ENCODE measurements around the gene BEST3.

Gene BEST3

GRCh38 chr12:69698769-69699540 is at the start of gene BEST3:
Gene BEST3, minus strand, starts transcription at chr12:69699303. Its CDS starts 1,505 bp downstream, at chr12:69697798.
- no peak for DNase-seq

GRCh38 chr12:69744109-69744508 is 45.0 kb upstream of the BEST3 start:
- no peak for DNase-seq

- DNase-seq = peak; percentile 64
These were observed 40.4 kb upstream of the BEST3 start for GRCh38 chr12:69739287-69740191.

GRCh38 chr12:69738351-69739286 is 39.5 kb upstream of the BEST3 start, which contains the start of gene RAB3IP:
Gene RAB3IP, plus strand, starts transcription at chr12:69738860. Its CDS starts 16,549 bp downstream, at chr12:69755409.
- peak; percentile 87 for DNase-seq

GRCh38 chr12:69733638-69734037 is 34.5 kb upstream of the BEST3 start:
- DNase-seq = no peak

DNA sequence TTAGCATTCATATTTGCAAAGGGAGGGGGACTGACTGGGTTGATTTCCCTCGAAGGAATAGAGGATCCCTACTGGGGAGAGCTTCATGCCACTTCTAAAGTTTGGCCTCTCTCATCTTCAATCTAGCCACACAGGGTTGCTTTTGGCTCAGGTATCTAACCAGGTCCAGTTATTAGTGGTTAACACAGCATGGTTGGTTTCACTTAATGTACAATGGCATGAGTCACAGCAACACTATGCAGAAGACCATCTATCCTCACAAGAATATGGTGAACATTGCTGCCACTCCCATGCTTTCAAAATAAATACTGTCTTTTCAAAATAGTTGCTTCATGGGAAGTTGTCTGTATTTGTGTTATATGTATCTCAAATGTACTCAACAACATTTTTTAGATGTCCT is 33.0 kb upstream of the BEST3 start:
- DNase-seq = no peak

DNA sequence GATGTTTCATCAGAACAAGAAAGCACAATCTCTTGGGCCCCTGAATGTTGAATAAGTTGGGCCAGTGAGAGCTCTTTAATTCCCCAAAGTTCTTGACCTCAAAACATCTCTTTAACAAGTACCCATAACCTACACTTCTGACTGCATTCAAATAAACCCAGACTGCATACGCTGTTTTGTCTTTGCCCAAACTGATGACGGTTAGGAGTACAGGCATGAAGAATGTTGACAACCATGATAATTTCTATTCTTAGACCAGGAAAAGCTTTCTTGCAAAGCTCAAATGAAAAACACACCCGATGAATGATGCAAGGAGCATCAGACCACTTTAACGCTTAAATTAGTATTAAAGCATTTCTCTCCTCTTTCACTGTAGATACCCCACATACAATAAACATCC is 27.8 kb upstream of the BEST3 start:
- no peak for DNase-seq

- no peak for DNase-seq
These were observed 21.6 kb upstream of the BEST3 start for GRCh38 chr12:69720750-69721149.

- DNase-seq = no peak
These were observed 20.5 kb upstream of the BEST3 start for GRCh38 chr12:69719336-69720316.

DNA sequence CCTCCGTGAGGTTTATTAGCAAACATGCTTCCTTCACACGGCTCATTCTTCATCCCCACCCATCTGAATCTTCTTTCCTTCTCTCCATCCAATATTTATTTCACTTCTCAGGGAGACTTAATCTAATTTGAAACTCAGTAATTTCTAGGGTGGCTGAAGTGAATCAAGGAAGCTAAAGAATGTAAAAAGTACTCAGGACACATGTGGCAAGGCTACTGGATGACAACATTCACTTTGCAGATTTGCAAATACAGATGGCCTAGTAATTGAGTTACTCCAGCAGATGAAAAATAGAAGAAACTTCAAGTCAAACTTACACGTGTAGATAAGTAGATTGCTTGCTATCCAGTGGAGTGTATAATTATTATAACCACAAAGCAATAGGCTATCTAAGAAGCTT is 15.4 kb upstream of the BEST3 start:
- DNase-seq = no peak

- no peak for DNase-seq
These were observed 13.7 kb upstream of the BEST3 start for GRCh38 chr12:69712826-69713225.

DNA sequence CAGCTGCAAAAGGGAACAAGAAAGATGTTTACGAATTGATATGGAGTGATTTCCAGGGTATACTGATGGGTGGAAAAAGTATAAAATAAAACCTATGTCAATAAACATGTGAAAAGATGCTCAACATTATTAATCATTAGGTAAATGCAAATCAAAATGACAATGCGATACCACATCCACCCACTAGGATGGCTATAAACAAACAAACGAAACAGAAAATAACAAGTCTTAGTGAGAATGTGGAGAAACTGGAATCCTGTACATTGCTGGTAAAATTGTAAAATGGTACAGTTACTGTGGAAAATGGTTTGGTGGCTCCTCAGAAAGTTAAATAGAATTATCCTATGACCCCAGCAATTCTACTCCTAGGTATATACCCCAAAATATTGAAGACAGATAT is 9.5 kb upstream of the BEST3 start:
- no peak for DNase-seq

- no peak for DNase-seq
These were observed 5.3 kb upstream of the BEST3 start for GRCh38 chr12:69704357-69704756.

- DNase-seq = no peak
These were observed 4.1 kb upstream of the BEST3 start for GRCh38 chr12:69703146-69703642.

- no peak for DNase-seq
These were observed 2.7 kb upstream of the BEST3 start for GRCh38 chr12:69701826-69702225.

DNA sequence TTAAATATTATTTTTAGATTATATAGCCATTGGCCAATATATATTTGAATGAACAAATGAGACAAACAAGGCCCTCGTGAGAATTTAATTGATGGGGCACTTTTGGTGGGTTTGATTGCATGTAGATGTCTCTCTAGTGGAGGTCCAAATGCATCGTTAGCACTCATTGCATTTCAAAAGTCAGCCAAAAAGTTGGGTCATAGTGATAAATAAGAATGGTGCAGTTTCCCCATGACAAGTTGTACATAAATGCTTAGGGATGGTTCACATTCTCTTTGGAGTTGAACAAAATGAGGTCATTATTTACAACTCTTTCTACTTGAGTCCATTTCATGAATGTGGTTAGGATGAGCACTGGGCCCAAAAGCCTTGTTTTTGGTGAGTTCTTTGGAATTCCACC is 1.0 kb downstream of the BEST3 start:
- DNase-seq = no peak

DNA sequence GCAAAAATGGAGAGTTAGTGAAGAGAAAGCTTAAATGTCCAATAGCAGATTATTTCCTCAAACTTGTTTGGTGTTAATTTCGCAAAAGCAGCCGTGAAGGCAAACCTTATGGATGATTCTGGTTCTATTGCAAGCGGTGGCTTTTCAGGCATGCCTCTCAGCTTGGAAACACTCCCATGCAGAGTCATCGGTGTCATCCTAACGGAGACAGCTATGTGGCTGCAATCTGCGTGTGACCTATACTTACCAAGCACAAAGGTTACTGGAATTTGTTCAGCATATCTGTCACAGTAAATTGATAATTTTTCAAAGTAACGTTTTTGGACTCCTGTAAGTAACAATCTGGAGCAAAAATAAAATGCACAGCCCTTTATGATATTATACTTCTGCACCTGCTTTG is 5.0 kb downstream of the BEST3 start:
- DNase-seq = no peak

- no peak for DNase-seq
These were observed 9.5 kb downstream of the BEST3 start for GRCh38 chr12:69689638-69690037.

DNA sequence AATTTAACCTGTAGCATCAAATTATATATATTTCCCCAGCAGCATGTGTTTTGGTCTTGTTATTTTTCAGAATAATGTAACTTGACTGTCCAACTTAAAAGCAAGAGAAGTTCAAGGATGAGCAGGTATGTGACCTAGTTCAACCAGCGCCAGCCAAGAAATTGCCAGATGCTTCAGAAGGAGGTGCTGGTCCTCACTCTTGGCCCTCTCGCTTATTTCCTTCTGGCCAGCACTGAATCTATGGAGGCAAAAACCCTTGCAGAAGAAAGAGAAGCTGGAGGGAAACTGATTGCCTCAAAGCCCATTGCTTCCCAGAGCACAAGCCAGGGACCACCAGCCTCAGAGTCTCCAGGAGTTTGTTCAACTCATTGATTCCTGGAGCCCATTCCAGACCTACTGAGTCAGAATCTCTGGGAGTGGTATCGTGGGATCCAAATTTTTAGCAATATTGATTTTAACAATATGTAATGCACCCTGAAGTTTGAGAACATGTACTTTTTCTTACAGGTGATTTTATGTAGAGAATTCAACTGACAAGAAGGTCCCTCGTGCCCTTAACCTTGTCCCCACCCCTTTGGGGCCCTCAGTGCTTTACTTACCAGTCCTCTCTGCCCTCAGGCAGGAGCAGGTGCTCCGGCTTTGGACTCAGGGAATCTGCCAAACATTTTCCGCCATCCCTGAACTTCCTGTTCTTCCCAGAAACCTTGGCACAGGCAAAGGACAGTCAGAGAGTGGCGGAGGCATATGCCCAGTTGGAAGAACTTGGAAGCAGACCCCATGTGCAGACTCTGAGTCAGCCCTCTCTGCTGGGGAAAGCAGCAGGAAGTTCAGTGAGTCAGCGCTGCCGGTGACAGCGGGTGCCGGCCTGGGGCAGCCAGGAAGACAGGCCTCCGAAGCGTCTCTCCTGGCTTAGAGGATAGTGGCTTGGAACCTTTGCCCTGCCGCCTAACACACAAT is 10.4 kb downstream of the BEST3 start:
- DNase-seq = peak; percentile 62

GRCh38 chr12:69688021-69688420 is 11.1 kb downstream of the BEST3 start:
- peak; percentile 29 for DNase-seq

All from hematopoietic multipotent progenitor cell treated with erythropoietin and hydrocortisone succinate and interleukin-3 and kit ligand, for 6 days (in vitro differentiated cells).